ENCODE measurements around the gene AFAP1L2.

The AFAP1L2 gene

GRCh38 chr10:114322344-114322743 is 82.0 kb downstream of the AFAP1L2 start:
- peaks cover under 1% of the 10 kb centered on the region for H3K4me1 ChIP-seq (ENCODE audit: control insufficient read depth, insufficient read depth, low read length)
- H3K36me3 ChIP-seq (ENCODE audit: control insufficient read depth, insufficient read depth, low read length) = no peaks in the 10 kb centered on the region
- H3K9ac ChIP-seq (ENCODE audit: low read length) = no peak overlapping the region
- H3K27me3 ChIP-seq (ENCODE audit: control insufficient read depth, insufficient read depth, low read length) = no peaks in the 10 kb centered on the region
- H3K4me3 ChIP-seq (ENCODE audit: low read length) = no peak overlapping the region
- no peaks in the 10 kb centered on the region for H3K9me3 ChIP-seq (ENCODE audit: control insufficient read depth, low read length)

GRCh38 chr10:114320249-114321116 is 83.8 kb downstream of the AFAP1L2 start:
- Histone ChIP-seq H3K4me3 (ENCODE audit: low read length) (no peak overlapping the region), H3K27me3 (ENCODE audit: control insufficient read depth, insufficient read depth, low read length) (no peaks in the 10 kb centered on the region), H3K9me3 (ENCODE audit: control insufficient read depth, low read length) (no peaks in the 10 kb centered on the region), H3K36me3 (ENCODE audit: control insufficient read depth, insufficient read depth, low read length) (no peaks in the 10 kb centered on the region), H3K9ac (ENCODE audit: low read length) (no peak overlapping the region), H3K4me1 (ENCODE audit: control insufficient read depth, insufficient read depth, low read length) (no peaks in the 10 kb centered on the region)

- H3K9me3 ChIP-seq (ENCODE audit: control insufficient read depth, low read length) = no peaks in the 10 kb centered on the region
These were observed 84.7 kb downstream of the AFAP1L2 start for GRCh38 chr10:114319406-114320248.

GRCh38 chr10:114316744-114317143 is 87.6 kb downstream of the AFAP1L2 start:
- H3K9me3 ChIP-seq (ENCODE audit: control insufficient read depth, low read length) = no peaks in the 10 kb centered on the region
- no peaks in the 10 kb centered on the region for H3K27me3 ChIP-seq (ENCODE audit: control insufficient read depth, insufficient read depth, low read length)
- H3K9ac ChIP-seq (ENCODE audit: low read length) = no peak overlapping the region
- no peaks in the 10 kb centered on the region for H3K36me3 ChIP-seq (ENCODE audit: control insufficient read depth, insufficient read depth, low read length)
- H3K4me3 ChIP-seq (ENCODE audit: low read length) = no peak overlapping the region
- no peaks in the 10 kb centered on the region for H3K4me1 ChIP-seq (ENCODE audit: control insufficient read depth, insufficient read depth, low read length)

More at GRCh38 chr10:114319406-114320248, 84.7 kb downstream of the AFAP1L2 start:
- no peaks in the 10 kb centered on the region for H3K36me3 ChIP-seq (ENCODE audit: control insufficient read depth, insufficient read depth, low read length)
- H3K4me3 ChIP-seq (ENCODE audit: low read length) = no peak overlapping the region
- no peaks in the 10 kb centered on the region for H3K27me3 ChIP-seq (ENCODE audit: control insufficient read depth, insufficient read depth, low read length)
- H3K4me1 ChIP-seq (ENCODE audit: control insufficient read depth, insufficient read depth, low read length) = no peaks in the 10 kb centered on the region
- no peak overlapping the region for H3K9ac ChIP-seq (ENCODE audit: low read length)

GRCh38 chr10:114315566-114316420 is 88.5 kb downstream of the AFAP1L2 start:
- no peaks in the 10 kb centered on the region for H3K9me3 ChIP-seq (ENCODE audit: control insufficient read depth, low read length)
- H3K4me3 ChIP-seq (ENCODE audit: low read length) = no peak overlapping the region
- no peak overlapping the region for H3K9ac ChIP-seq (ENCODE audit: low read length)
- no peaks in the 10 kb centered on the region for H3K27me3 ChIP-seq (ENCODE audit: control insufficient read depth, insufficient read depth, low read length)
- no peaks in the 10 kb centered on the region for H3K4me1 ChIP-seq (ENCODE audit: control insufficient read depth, insufficient read depth, low read length)
- H3K36me3 ChIP-seq (ENCODE audit: control insufficient read depth, insufficient read depth, low read length) = no peaks in the 10 kb centered on the region

- Histone ChIP-seq H3K27me3 (ENCODE audit: control insufficient read depth, insufficient read depth, low read length) (no peaks in the 10 kb centered on the region), H3K36me3 (ENCODE audit: control insufficient read depth, insufficient read depth, low read length) (no peaks in the 10 kb centered on the region)
These were observed 90.4 kb downstream of the AFAP1L2 start for GRCh38 chr10:114313866-114314265.

GRCh38 chr10:114313139-114313538 is 91.2 kb downstream of the AFAP1L2 start:
- Histone ChIP-seq H3K4me1 (ENCODE audit: control insufficient read depth, insufficient read depth, low read length) (no peaks in the 10 kb centered on the region), H3K9me3 (ENCODE audit: control insufficient read depth, low read length) (no peaks in the 10 kb centered on the region), H3K27me3 (ENCODE audit: control insufficient read depth, insufficient read depth, low read length) (no peaks in the 10 kb centered on the region), H3K36me3 (ENCODE audit: control insufficient read depth, insufficient read depth, low read length) (no peaks in the 10 kb centered on the region), H3K9ac (ENCODE audit: low read length) (no peak overlapping the region), H3K4me3 (ENCODE audit: low read length) (no peak overlapping the region)

More at GRCh38 chr10:114313866-114314265, 90.4 kb downstream of the AFAP1L2 start:
- Histone ChIP-seq H3K4me1 (ENCODE audit: control insufficient read depth, insufficient read depth, low read length) (no peaks in the 10 kb centered on the region), H3K4me3 (ENCODE audit: low read length) (no peak overlapping the region), H3K9me3 (ENCODE audit: control insufficient read depth, low read length) (no peaks in the 10 kb centered on the region), H3K9ac (ENCODE audit: low read length) (no peak overlapping the region)

GRCh38 chr10:114311496-114312209 is 92.6 kb downstream of the AFAP1L2 start:
- Histone ChIP-seq H3K4me1 (ENCODE audit: control insufficient read depth, insufficient read depth, low read length) (no peaks in the 10 kb centered on the region), H3K36me3 (ENCODE audit: control insufficient read depth, insufficient read depth, low read length) (no peaks in the 10 kb centered on the region), H3K9me3 (ENCODE audit: control insufficient read depth, low read length) (no peaks in the 10 kb centered on the region), H3K4me3 (ENCODE audit: low read length) (no peak overlapping the region), H3K27me3 (ENCODE audit: control insufficient read depth, insufficient read depth, low read length) (no peaks in the 10 kb centered on the region), H3K9ac (ENCODE audit: low read length) (no peak overlapping the region)

- Histone ChIP-seq H3K9ac (ENCODE audit: low read length) (no peak overlapping the region), H3K4me3 (ENCODE audit: low read length) (no peak overlapping the region), H3K9me3 (ENCODE audit: control insufficient read depth, low read length) (no peaks in the 10 kb centered on the region), H3K36me3 (ENCODE audit: control insufficient read depth, insufficient read depth, low read length) (no peaks in the 10 kb centered on the region), H3K27me3 (ENCODE audit: control insufficient read depth, insufficient read depth, low read length) (no peaks in the 10 kb centered on the region), H3K4me1 (ENCODE audit: control insufficient read depth, insufficient read depth, low read length) (no peaks in the 10 kb centered on the region)
These were observed 93.3 kb downstream of the AFAP1L2 start for GRCh38 chr10:114311023-114311422.

GRCh38 chr10:114310346-114310745 is 94.0 kb downstream of the AFAP1L2 start:
- H3K27me3 ChIP-seq (ENCODE audit: control insufficient read depth, insufficient read depth, low read length) = no peaks in the 10 kb centered on the region
- H3K9me3 ChIP-seq (ENCODE audit: control insufficient read depth, low read length) = no peaks in the 10 kb centered on the region
- H3K4me1 ChIP-seq (ENCODE audit: control insufficient read depth, insufficient read depth, low read length) = no peaks in the 10 kb centered on the region
- no peak overlapping the region for H3K9ac ChIP-seq (ENCODE audit: low read length)
- no peak overlapping the region for H3K4me3 ChIP-seq (ENCODE audit: low read length)
- no peaks in the 10 kb centered on the region for H3K36me3 ChIP-seq (ENCODE audit: control insufficient read depth, insufficient read depth, low read length)

GRCh38 chr10:114309364-114309651 is 95.0 kb downstream of the AFAP1L2 start:
- Histone ChIP-seq H3K4me3 (ENCODE audit: low read length) (no peak overlapping the region), H3K9me3 (ENCODE audit: control insufficient read depth, low read length) (no peaks in the 10 kb centered on the region), H3K27me3 (ENCODE audit: control insufficient read depth, insufficient read depth, low read length) (no peaks in the 10 kb centered on the region), H3K36me3 (ENCODE audit: control insufficient read depth, insufficient read depth, low read length) (no peaks in the 10 kb centered on the region), H3K4me1 (ENCODE audit: control insufficient read depth, insufficient read depth, low read length) (peaks cover 4% of the 10 kb centered on the region), H3K9ac (ENCODE audit: low read length) (no peak overlapping the region)

All from mucosa of stomach (tissue), 1 donor.